Osteoblast (primary cell): Measurements from ENCODE around the gene ARHGAP15. TPM values are rescaled to one million over a fixed set of nuclear protein-coding genes. Genes with fewer than 3 reads are reported as not detected.

Source experiments
- DNase-seq: peaks from one replicate; pipeline ENCODE4 v3.0.0; 2011; ENCODE audit warnings: low spot score, mixed read lengths; ENCODE audit not compliant: insufficient read length; ENCODE audit errors: missing footprints
- H2AFZ ChIP-seq: 2 replicates; pipeline ENCODE4 v1.6.0; 2011; ENCODE audit warnings: mild to moderate bottlenecking, low read length
- H3K27ac ChIP-seq: 2 replicates; pipeline ENCODE4 v1.5.1; 2011; ENCODE audit warnings: mild to moderate bottlenecking, low read depth, low read length, moderate library complexity
- H3K27me3 ChIP-seq: 2 replicates; pipeline ENCODE4 v1.6.0; 2012; ENCODE audit warnings: mild to moderate bottlenecking, control low read depth, inconsistent platforms, low read length, moderate library complexity; ENCODE audit not compliant: insufficient read depth
- H3K36me3 ChIP-seq: 2 replicates; pipeline ENCODE4 v1.5.1; 2011; ENCODE audit warnings: mild to moderate bottlenecking, low read length, control low read depth, moderate library complexity; ENCODE audit not compliant: insufficient read depth
- H3K4me1 ChIP-seq: 2 replicates; pipeline ENCODE4 v1.5.1; 2011; ENCODE audit warnings: mild to moderate bottlenecking, low read length, control low read depth, moderate library complexity; ENCODE audit not compliant: insufficient read depth
- H3K4me2 ChIP-seq: 2 replicates; pipeline ENCODE4 v1.6.0; 2011; ENCODE audit warnings: mild to moderate bottlenecking, low read length; ENCODE audit not compliant: insufficient read depth
- H3K4me3 ChIP-seq: fragments of 200-600 bp; sonication (generic); 3 replicates; pipeline ENCODE4 v1.5.1; 2012; ENCODE audit warnings: mild to moderate bottlenecking, low read length, inconsistent platforms; ENCODE audit not compliant: insufficient read depth
- H3K79me2 ChIP-seq: 2 replicates; pipeline ENCODE4 v1.6.0; 2012; ENCODE audit warnings: mild to moderate bottlenecking, low read length, control low read depth, inconsistent platforms; ENCODE audit not compliant: insufficient read depth
- H3K9me3 ChIP-seq: 2 replicates; pipeline ENCODE4 v1.5.1; 2011; ENCODE audit warnings: low read depth, low read length, control low read depth
- H4K20me1 ChIP-seq: 2 replicates; pipeline ENCODE4 v1.6.0; 2012; ENCODE audit warnings: mild to moderate bottlenecking, low read length, control low read depth; ENCODE audit not compliant: insufficient read depth
- total RNA-seq: library from RNA; depleted of rRNA; stranded (reverse); fragments of >200 nt; gene quantifications from 2 replicates; pipeline ENCODE4 v1.2.3, GENCODE V29; 2012
- TF ChIP-seq, protein P1 (sequence below): IDR thresholded peaks from 2 replicates; pipeline ENCODE4 v1.5.1; 2011; ENCODE audit warnings: mild to moderate bottlenecking, low read depth, low read length, moderate library complexity; ENCODE audit errors: extremely low read depth

The ARHGAP15 gene
- total RNA-seq, 1 donor: 2.2 TPM

DNA sequence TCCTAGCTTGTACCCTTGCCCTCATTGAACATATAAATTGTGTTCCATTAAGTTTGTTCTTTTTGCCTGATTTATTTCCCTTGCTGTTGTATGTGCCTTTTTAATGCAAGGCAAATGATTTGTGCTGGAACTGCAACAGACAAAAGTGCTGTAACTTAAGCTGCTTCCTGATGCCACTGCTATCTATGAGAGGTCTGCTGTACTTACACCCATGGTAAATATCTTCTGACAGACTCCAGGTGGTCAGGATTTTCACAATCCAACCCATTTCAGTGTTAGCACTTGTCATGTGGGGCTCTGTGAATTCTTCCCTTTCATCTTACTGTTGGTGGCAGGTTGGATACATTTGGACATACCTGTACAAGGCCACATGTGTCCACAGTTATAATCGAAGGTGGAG lies 63.5 kb downstream of the ARHGAP15 start:
- no peaks in the 10 kb centered on the region for H4K20me1 ChIP-seq
- no peaks in the 10 kb centered on the region for H3K27me3 ChIP-seq
- no peaks in the 10 kb centered on the region for H3K36me3 ChIP-seq
- no peak for DNase-seq
- TF ChIP-seq, protein P1, sequence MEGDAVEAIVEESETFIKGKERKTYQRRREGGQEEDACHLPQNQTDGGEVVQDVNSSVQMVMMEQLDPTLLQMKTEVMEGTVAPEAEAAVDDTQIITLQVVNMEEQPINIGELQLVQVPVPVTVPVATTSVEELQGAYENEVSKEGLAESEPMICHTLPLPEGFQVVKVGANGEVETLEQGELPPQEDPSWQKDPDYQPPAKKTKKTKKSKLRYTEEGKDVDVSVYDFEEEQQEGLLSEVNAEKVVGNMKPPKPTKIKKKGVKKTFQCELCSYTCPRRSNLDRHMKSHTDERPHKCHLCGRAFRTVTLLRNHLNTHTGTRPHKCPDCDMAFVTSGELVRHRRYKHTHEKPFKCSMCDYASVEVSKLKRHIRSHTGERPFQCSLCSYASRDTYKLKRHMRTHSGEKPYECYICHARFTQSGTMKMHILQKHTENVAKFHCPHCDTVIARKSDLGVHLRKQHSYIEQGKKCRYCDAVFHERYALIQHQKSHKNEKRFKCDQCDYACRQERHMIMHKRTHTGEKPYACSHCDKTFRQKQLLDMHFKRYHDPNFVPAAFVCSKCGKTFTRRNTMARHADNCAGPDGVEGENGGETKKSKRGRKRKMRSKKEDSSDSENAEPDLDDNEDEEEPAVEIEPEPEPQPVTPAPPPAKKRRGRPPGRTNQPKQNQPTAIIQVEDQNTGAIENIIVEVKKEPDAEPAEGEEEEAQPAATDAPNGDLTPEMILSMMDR: no peak
- H3K4me3 ChIP-seq: no peak overlapping the region
- H2AFZ ChIP-seq: no peak overlapping the region
- H3K4me1 ChIP-seq: no peaks in the 10 kb centered on the region
- H3K9me3 ChIP-seq: no peaks in the 10 kb centered on the region
- H3K4me2 ChIP-seq: no peak overlapping the region
- H3K27ac ChIP-seq: no peak overlapping the region
- H3K79me2 ChIP-seq: no peaks in the 10 kb centered on the region

DNA sequence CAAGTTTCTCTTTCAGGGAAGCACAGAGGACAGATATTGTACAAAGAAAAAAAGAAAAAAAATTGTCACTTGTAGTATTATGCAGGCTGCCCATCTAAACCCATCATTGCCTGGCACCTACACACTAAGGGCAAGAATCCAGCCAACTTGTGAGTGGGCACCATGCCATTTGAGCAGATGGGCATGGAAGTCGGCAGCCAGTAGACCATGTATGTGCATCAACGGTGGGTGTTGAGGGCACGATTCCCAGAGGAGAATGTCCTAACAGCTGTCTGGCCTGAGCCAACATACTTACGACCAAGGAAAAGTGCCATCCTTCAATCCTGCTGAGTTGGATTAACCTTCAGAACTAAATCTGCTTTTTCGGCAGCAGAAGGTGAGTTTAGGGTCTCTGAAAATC lies 63.9 kb downstream of the ARHGAP15 start:
- Histone ChIP-seq H3K9me3 (no peaks in the 10 kb centered on the region), H3K79me2 (no peaks in the 10 kb centered on the region), H3K4me2 (no peak overlapping the region), H3K4me3 (no peak overlapping the region), H4K20me1 (no peaks in the 10 kb centered on the region), H3K4me1 (no peaks in the 10 kb centered on the region), H2AFZ (no peak overlapping the region), H3K36me3 (no peaks in the 10 kb centered on the region), H3K27ac (no peak overlapping the region), H3K27me3 (no peaks in the 10 kb centered on the region)
- TF ChIP-seq, protein P1: no peak
- DNase-seq: no peak

DNA sequence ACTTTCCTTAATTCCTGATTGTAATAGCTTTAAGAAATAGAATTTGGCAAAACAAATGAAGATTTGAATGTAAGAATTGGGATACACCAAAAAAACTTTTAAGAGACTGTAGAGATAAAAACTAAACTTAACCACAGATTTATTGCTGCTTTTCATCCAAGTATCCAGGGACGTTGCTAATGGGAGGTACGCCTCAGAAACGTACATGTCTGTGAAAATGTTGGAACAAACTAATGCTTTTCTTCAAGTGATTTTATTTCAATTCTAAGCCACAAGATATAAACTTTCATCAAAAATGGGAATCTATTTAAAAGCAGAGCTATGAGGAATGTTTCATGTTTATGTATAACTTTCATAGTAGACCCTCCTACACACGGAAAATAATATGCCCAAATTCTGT lies 66.3 kb downstream of the ARHGAP15 start:
- Histone ChIP-seq H2AFZ (no peak overlapping the region), H3K27ac (no peak overlapping the region), H3K36me3 (no peaks in the 10 kb centered on the region), H3K4me1 (no peaks in the 10 kb centered on the region), H4K20me1 (no peaks in the 10 kb centered on the region), H3K9me3 (no peaks in the 10 kb centered on the region), H3K4me3 (no peak overlapping the region), H3K27me3 (no peaks in the 10 kb centered on the region), H3K4me2 (no peak overlapping the region), H3K79me2 (no peaks in the 10 kb centered on the region)
- no peak for DNase-seq
- TF ChIP-seq, protein P1: no peak

DNA sequence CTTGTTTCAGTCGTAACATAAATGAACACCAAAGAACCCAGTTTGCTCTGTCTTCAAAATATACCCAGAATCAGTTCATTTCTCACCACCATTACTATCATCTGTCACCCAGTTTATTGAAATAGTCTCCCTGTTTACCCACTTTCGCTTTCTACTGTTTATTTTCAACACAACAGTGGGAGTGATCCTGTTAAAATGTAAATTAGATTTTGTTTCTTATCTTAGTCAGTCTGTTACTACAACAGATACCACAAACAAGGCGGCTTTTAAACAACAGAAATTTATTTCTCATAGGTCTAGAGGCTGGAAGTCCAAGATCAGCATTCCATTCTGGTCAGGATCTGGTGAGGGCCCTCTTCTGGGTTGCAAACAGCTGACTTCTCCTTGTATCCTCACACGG lies 74.8 kb downstream of the ARHGAP15 start:
- Histone ChIP-seq H3K27me3 (no peaks in the 10 kb centered on the region), H3K79me2 (no peaks in the 10 kb centered on the region), H4K20me1 (no peaks in the 10 kb centered on the region), H3K36me3 (no peaks in the 10 kb centered on the region), H3K4me2 (no peak overlapping the region), H3K9me3 (peaks cover 2% of the 10 kb centered on the region), H2AFZ (no peak overlapping the region), H3K4me3 (no peak overlapping the region), H3K27ac (no peak overlapping the region), H3K4me1 (no peaks in the 10 kb centered on the region)
- TF ChIP-seq, protein P1: no peak
- no peak for DNase-seq
